PFSK-1 (cell line): ENCODE data around the gene LAMA3.

Experiments used
- FOXP2 ChIP-seq: optimal IDR thresholded peaks from 2 replicates; pipeline ENCODE3; 2011; ENCODE audit warnings: borderline replicate concordance, control low read depth, inconsistent platforms; ENCODE audit not compliant: insufficient read depth; ENCODE audit errors: extremely low read length, extremely low read depth
- POLR2AphosphoS5 ChIP-seq: IDR thresholded peaks from 2 replicates; pipeline ENCODE4 v1.6.1; 2012; ENCODE audit warnings: low read depth, mild to moderate bottlenecking, control low read depth, low read length, moderate library complexity
- REST ChIP-seq, 2 experiments: IDR thresholded peaks; 2 replicates each; pipeline versions ENCODE4 v1.6.1 to v1.8.0; 2011 to 2012; ENCODE audit warnings: low read depth in 2 of 2, low read length in 2 of 2, control low read depth in 1 of 2, inconsistent platforms in 1 of 2, mild to moderate bottlenecking in 1 of 2, moderate library complexity in 1 of 2; ENCODE audit not compliant: insufficient read depth in 1 of 2
- SIN3A ChIP-seq: IDR thresholded peaks from 2 replicates; pipeline ENCODE4 v1.6.1; 2012; ENCODE audit warnings: mild to moderate bottlenecking, low read length, moderate library complexity, borderline replicate concordance; ENCODE audit not compliant: insufficient read depth

GRCh38 chr18:23772327-23773024 is 83.2 kb downstream of the LAMA3 start:
- TF ChIP-seq REST (IDR thresholded peaks at IDR 0.05; ENCODE audit: insufficient read depth in 1 of 2, low read depth in 2 of 2, low read length in 2 of 2): no peak
- TF ChIP-seq POLR2AphosphoS5: no peak
- TF ChIP-seq SIN3A: no peak
- no peak for TF ChIP-seq FOXP2
